ENCODE measurements around the gene KLHL29.

DNA sequence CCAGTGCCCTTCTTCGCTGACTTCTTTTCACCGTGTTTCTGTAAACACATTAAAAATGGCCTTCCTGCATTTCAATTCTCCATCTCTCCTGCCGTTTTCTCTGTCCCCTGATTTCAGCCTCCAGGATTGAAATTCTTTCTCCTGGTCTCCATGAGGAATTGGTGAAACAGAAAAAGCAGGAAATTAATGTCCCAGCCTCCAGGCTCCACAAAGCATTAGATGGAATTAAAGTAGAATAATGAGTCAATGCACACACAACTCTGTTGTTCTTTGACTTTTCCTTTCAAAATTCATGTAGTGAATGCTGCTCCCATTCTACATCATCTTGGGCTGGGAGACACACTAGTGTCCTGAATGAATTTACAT is 209.5 kb downstream of the KLHL29 start:
- no peak for TF ChIP-seq ZIK1 (CRISPR knock-in tag; IDR thresholded peaks at IDR 0.05; ENCODE audit: borderline replicate concordance, low read depth)
- no peak for TF ChIP-seq TBP (CRISPR knock-in tag; IDR thresholded peaks at IDR 0.05)
- no peak for TF ChIP-seq ZBTB21 (CRISPR knock-in tag; IDR thresholded peaks at IDR 0.05)
- TF ChIP-seq ZNF362 (CRISPR knock-in tag; IDR thresholded peaks at IDR 0.05; ENCODE audit: borderline replicate concordance), result no peak
- TF ChIP-seq TCF12 (IDR thresholded peaks at IDR 0.05), result no peak
- TF ChIP-seq TCF12 (CRISPR knock-in tag; IDR thresholded peaks at IDR 0.05), result no peak
- no peak for TF ChIP-seq GABPB1 (CRISPR knock-in tag; IDR thresholded peaks at IDR 0.05)
- TF ChIP-seq, protein P1, sequence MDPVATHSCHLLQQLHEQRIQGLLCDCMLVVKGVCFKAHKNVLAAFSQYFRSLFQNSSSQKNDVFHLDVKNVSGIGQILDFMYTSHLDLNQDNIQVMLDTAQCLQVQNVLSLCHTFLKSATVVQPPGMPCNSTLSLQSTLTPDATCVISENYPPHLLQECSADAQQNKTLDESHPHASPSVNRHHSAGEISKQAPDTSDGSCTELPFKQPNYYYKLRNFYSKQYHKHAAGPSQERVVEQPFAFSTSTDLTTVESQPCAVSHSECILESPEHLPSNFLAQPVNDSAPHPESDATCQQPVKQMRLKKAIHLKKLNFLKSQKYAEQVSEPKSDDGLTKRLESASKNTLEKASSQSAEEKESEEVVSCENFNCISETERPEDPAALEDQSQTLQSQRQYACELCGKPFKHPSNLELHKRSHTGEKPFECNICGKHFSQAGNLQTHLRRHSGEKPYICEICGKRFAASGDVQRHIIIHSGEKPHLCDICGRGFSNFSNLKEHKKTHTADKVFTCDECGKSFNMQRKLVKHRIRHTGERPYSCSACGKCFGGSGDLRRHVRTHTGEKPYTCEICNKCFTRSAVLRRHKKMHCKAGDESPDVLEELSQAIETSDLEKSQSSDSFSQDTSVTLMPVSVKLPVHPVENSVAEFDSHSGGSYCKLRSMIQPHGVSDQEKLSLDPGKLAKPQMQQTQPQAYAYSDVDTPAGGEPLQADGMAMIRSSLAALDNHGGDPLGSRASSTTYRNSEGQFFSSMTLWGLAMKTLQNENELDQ (CRISPR knock-in tag; IDR thresholded peaks at IDR 0.05; ENCODE audit: borderline replicate concordance), result no peak
- no peak for TF ChIP-seq CTCF (CRISPR knock-in tag; IDR thresholded peaks at IDR 0.05)
- no peak for TF ChIP-seq NFYC (CRISPR knock-in tag; IDR thresholded peaks at IDR 0.05)
- no peak for TF ChIP-seq RNF2 (conservative IDR thresholded peaks at IDR 0.05; ENCODE audit: low read depth)
- TF ChIP-seq POLR2AphosphoS5 (IDR thresholded peaks at IDR 0.05; ENCODE audit: low read depth, low read length), result no peak
- TF ChIP-seq, protein P2, sequence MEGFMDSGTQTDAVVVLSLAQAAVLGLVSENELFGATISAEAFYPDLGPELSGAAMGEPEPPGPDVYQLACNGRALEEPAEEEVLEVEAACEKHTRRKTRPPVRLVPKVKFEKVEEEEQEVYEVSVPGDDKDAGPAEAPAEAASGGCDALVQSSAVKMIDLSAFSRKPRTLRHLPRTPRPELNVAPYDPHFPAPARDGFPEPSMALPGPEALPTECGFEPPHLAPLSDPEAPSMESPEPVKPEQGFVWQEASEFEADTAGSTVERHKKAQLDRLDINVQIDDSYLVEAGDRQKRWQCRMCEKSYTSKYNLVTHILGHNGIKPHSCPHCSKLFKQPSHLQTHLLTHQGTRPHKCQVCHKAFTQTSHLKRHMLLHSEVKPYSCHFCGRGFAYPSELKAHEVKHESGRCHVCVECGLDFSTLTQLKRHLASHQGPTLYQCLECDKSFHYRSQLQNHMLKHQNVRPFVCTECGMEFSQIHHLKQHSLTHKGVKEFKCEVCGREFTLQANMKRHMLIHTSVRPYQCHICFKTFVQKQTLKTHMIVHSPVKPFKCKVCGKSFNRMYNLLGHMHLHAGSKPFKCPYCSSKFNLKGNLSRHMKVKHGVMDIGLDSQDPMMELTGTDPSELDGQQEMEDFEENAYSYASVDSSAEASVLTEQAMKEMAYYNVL (CRISPR knock-in tag; IDR thresholded peaks at IDR 0.05; ENCODE audit: borderline replicate concordance), result no peak
- no peak for TF ChIP-seq FOXP1 (IDR thresholded peaks at IDR 0.05)
- TF ChIP-seq FOXP1 (CRISPR knock-in tag; IDR thresholded peaks at IDR 0.05), result no peak

Data from HepG2 (cell line).